WTC11 (cell line): Measurements from ENCODE around the gene COG5.

Experiments
- JUN ChIP-seq: sonication (generic); formaldehyde crosslinking; IDR thresholded peaks from 2 replicates; pipeline ENCODE4 v1.8.0; 2023; ENCODE audit warnings: mild to moderate bottlenecking, missing genetic modification reagents
- TCF7 ChIP-seq: sonication (generic); formaldehyde crosslinking; IDR thresholded peaks from 2 replicates; pipeline ENCODE4 v1.8.0; 2022; ENCODE audit warnings: mild to moderate bottlenecking, low read depth, missing genetic modification reagents, moderate library complexity
- TF ChIP-seq, protein P1 (sequence below): fragments of 250-450 bp; sonication (Bioruptor Pico); conservative IDR thresholded peaks from 2 replicates; pipeline ENCODE4 v1.9.0; 2021; ENCODE audit warnings: mild to moderate bottlenecking
- TF ChIP-seq, protein P2 (sequence below): sonication (generic); formaldehyde crosslinking; IDR thresholded peaks from 2 replicates; pipeline ENCODE4 v1.8.0; 2022; ENCODE audit warnings: mild to moderate bottlenecking, missing genetic modification reagents
- TF ChIP-seq, protein P3 (sequence below): sonication (generic); formaldehyde crosslinking; IDR thresholded peaks from 2 replicates; pipeline ENCODE4 v1.8.1; 2023; ENCODE audit warnings: mild to moderate bottlenecking, missing genetic modification reagents, borderline replicate concordance

DNA sequence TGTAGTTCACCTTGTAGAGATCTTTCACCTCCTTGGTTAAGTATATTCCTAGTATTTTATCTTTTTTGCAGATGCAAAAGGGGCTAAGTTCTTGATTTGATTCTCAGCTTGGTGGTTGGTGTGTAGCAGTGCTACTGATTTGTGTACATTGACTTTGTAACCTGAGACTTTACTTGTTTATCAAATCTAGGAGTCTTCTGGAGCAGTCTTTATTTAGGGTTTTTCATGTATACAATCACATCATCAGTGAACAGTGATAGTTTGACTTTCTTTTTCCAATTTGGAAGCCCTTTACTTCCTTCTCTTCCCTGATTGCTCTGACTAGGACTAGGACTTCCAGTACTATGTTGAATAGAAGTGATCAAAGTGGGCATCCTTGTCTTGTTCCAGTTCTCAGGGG, 60.0 kb downstream of the COG5 start:
- TF ChIP-seq TCF7 (no peak), JUN (CRISPR knock-in tag) (no peak)
- TF ChIP-seq, protein P1, sequence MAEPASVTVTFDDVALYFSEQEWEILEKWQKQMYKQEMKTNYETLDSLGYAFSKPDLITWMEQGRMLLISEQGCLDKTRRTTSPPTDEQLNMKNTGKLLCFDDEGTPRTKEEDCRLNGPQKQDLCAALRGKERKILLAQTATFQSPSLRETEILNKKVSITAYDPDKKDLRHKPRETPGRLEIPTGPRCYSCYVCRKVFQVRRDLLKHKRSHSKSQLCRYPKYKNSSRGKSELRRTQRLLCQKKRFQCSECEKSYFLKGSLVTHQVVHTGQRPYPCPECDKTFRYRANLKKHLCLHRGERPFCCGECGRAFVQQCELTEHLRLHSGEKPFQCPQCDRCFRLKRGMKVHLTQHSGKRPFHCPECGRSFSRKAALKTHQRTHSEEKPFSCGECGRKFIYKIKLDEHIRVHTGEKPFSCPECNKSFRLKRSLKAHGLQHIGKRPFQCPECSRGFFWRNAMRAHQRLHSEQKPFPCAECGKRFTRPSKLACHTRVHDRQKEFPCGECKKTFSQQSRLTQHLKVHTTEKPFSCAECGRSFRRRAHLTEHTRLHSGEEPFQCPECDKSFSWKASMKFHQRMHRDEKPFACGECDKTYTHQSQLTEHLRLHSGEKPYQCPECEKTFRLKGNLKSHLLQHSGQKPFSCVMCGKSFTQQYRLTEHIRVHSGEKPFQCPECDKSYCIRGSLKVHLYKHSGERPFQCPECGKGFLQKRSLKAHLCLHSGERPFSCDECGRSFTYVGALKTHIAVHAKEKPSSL (CRISPR knock-in tag): no peak
- TF ChIP-seq, protein P2, sequence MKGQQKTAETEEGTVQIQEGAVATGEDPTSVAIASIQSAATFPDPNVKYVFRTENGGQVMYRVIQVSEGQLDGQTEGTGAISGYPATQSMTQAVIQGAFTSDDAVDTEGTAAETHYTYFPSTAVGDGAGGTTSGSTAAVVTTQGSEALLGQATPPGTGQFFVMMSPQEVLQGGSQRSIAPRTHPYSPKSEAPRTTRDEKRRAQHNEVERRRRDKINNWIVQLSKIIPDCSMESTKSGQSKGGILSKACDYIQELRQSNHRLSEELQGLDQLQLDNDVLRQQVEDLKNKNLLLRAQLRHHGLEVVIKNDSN (CRISPR knock-in tag): no peak
- TF ChIP-seq, protein P3, sequence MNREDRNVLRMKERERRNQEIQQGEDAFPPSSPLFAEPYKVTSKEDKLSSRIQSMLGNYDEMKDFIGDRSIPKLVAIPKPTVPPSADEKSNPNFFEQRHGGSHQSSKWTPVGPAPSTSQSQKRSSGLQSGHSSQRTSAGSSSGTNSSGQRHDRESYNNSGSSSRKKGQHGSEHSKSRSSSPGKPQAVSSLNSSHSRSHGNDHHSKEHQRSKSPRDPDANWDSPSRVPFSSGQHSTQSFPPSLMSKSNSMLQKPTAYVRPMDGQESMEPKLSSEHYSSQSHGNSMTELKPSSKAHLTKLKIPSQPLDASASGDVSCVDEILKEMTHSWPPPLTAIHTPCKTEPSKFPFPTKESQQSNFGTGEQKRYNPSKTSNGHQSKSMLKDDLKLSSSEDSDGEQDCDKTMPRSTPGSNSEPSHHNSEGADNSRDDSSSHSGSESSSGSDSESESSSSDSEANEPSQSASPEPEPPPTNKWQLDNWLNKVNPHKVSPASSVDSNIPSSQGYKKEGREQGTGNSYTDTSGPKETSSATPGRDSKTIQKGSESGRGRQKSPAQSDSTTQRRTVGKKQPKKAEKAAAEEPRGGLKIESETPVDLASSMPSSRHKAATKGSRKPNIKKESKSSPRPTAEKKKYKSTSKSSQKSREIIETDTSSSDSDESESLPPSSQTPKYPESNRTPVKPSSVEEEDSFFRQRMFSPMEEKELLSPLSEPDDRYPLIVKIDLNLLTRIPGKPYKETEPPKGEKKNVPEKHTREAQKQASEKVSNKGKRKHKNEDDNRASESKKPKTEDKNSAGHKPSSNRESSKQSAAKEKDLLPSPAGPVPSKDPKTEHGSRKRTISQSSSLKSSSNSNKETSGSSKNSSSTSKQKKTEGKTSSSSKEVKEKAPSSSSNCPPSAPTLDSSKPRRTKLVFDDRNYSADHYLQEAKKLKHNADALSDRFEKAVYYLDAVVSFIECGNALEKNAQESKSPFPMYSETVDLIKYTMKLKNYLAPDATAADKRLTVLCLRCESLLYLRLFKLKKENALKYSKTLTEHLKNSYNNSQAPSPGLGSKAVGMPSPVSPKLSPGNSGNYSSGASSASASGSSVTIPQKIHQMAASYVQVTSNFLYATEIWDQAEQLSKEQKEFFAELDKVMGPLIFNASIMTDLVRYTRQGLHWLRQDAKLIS (CRISPR knock-in tag): no peak
